GM21723 (cell line): ENCODE measurements around the gene SLC25A38.
A peak's percentile ranks its signal among the peaks of the same experiment; 100 is the strongest.

ENCODE experiments used
- ATAC-seq: cut with Tn5 transposase; IDR thresholded peaks from one replicate; pipeline ENCODE4 v1.9.1; 2021; ENCODE audit warnings: mild to moderate bottlenecking, moderate library complexity; ENCODE audit not compliant: unreplicated experiment

The SLC25A38 gene

DNA sequence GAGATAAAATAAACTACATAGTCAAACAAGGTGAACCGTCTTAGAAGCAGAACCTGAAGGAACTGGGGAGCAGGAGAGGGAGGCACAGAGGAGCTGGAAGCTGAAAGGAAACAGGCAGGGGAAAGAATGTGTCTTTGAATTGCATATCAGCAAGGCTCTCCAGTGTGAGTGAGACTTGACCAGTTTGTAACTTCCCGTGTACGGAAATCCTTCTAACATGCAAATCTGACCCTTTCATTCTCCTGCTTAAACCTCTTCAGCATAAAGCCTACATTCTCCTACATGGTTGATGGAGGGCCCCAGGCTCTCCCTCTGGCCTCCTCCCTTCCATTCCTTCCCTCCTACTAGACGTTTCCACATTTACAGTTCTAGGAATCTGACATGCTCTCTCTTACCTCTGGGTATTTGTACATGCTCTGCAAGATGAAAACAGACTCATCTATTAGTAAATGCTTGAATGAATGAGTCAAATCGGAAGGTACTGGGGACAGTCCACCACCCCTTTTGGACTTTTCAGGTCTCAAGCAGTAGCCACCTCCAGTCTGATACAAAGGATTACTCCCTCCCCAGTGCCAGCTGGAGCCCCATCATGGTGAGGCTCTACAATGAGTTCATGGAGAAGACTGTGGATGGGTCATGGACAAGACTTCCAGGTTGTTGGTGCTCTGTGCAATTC, 6.1 kb upstream of the SLC25A38 start:
- no peak for ATAC-seq

DNA sequence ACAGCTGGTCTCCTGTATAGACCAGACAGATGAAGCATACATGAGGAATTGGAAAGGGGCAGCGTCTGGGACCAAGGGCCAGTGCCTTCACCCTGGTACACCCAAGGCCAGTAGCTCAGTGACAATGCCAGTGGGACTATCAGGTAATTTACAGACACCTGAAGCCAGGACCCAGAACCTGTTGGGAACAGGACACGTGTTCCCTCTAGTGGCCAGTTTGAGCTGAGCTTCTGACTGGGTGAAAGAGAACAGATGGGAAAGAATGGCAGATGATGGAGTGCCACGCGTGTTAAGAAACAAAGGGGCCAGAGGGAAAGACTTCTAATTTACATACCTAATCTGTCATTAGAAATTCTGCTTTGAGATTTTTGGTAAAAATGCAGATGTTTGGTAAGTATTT, 5.1 kb upstream of the SLC25A38 start:
- peak; percentile 76 for ATAC-seq

DNA sequence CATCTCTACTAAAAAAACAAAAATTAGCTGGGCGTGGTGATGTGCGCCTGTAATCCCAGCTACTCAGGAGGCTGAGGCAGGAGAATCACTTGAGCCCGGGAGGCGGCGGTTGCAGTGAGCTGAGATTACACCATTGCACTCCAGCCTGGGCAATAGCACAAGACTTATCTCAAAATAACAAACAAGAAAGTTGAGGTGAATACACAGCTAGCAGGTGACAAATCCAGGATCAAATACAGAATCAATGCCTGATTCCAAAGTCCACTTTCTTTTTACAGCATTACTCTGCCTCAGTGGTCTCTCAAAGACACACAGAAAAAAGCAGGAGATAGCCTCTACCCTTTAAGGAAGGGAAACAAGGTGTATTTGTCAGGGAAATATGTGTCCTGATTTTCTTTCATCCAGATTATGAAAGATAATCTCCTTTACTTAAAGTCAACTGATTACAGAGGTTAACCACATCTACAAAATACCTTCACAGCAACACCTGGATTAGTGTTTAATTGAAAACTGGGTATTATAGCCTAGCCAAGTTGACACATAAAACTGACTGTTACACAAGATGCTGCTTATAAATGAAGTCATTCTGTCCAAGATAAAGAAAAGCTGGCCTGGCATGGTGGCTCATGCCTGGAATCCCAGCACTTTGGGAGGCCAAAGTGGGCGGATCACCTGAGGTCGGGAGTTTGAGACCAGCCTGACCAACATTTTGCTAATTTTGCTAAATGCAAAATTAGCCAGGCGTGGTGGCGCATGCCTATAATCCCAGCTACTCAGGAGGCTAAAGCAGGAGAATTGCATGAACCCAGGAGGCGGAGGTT, 4.0 kb upstream of the SLC25A38 start:
- ATAC-seq = no peak

DNA sequence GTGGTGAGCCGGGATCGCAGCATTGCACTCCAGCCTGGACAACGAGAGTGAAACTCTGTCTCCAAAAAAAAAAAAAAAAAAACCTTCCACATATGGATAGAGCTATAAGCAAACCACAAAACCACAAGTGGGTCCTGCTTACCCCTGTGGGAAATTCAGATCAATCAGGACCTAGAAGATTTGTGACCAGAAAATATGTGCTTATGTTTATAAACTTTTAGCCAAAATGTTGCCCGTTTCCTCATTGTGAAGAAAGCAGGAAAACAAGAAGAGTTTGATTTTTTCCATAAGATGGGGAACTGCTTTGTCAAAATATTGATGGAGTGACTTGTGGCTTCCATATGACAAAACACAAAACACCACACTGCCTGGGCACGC, 3.4 kb upstream of the SLC25A38 start:
- ATAC-seq = no peak

DNA sequence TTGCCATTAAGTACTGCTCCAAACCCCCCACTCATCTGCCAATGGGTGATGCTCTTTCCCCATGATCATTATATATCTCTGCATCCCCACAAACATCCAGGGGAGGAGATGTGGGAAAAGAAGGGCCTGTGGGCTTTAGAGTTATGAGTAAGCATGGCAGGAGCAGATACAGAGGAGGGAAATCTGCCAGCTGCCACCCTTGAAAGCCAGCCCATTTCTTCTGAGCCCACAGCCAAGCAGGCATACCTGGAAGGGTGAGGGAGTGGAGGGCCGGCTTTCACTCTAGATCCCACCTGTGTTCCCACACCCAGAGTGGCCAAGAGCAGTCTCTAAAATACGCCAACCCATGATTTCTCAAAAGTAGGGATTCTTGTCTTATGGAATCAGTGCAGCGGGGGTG, 1.7 kb upstream of the SLC25A38 start:
- ATAC-seq = no peak

DNA sequence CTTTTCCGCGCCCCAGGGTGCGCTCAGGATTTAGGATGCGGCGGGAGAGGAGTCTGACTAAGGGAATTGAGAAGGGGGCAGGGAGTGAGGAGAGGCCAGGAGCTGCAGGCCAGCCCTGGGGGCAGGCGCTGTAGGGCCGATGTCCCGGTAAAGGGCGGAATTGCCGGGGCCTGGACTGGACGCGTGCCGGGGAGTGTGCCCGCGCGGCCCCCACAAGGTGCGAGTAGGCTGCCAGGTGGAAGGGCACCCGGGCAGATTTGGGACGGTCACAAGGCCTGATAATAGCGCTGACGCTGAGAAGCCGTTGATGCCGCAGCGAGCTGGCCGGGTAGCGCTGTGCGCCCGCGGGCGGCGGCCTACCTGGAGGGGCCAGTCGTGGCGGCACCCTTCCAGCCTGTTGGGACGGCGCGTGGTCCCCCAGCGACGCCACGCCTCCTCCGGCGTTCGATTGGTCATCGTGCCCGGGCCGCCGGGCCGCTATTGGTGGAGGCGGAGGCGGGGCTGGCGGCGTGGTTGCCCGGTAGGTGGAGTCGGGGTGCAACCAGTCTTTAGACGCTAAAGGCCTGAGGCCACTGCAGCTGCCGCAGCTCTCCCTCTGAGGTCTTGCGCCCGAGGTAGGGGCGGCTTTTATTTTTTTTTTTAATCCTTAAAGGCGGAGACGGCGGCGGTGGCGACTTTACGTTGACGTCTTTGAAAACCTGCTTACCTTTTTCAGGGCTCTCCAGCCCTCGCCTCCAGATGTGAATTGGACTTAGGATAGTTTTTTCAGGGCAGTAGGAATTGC, 903 bp downstream of the SLC25A38 start:
- peak; percentile 81 for ATAC-seq

DNA sequence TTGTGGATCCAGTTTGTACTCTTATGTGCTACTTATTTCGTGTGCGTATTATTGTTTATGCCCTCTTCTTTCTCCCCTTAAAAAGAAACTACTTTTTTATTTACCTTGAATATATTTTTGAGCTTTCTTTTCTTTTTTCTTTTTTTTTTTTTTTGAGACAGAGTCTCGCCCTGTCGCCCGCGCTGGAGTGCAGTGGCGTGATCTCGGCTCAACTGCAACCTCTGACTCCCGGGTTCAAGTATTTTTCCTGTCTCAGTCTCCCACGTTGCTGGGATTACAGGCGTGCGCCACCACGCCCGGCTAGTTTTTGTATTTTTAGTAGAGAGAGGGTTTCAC, 1.5 kb downstream of the SLC25A38 start:
- no peak for ATAC-seq

DNA sequence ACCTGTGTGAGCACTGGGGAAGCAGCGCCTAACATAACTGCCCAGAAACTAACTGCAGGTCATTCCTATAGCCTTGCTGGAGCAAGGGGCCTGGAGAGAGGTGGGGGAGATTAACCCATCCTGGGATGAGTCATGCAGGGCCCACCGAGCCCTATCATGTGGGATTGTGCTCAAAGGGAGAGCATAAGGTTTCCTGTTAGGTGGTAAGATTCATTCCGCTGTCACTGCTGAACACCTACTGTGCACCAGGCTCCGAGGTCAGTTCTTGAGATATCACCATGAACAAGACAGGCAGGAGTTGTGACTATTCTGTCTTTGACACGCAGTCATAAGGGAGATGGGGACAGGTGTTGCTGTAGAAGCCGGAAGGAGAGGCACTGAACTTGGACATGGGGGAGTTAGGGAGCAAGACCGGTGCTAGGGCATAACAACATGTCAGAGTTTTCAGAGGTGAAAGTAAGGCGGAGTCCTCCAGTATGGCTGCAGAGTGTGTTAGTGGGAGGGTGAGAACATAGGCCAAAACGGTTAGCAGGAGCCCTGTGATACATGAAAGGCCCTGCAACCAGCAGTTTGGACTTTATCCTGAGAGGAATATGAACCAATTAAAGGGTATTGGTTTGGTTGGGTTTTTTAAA, 2.4 kb downstream of the SLC25A38 start:
- ATAC-seq = no peak

DNA sequence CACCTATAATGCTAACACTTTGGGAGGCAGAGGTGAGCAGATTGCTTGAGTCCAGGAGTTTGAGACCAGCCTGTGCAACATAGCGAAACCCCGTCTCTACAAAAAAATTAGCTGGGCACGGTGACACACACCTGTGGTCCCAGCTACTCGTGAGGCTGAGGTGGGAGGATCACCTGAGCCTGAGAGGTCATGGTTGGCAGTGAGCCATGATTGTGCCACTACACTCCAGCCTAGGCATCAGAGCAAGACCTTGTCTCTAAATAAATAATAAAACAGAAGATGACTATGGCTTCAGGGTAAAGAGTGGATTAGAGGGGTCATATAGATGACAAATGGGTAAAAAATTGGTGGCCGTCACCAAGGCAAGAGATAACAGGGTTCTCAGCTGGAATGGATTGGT, 3.1 kb downstream of the SLC25A38 start:
- ATAC-seq = no peak

DNA sequence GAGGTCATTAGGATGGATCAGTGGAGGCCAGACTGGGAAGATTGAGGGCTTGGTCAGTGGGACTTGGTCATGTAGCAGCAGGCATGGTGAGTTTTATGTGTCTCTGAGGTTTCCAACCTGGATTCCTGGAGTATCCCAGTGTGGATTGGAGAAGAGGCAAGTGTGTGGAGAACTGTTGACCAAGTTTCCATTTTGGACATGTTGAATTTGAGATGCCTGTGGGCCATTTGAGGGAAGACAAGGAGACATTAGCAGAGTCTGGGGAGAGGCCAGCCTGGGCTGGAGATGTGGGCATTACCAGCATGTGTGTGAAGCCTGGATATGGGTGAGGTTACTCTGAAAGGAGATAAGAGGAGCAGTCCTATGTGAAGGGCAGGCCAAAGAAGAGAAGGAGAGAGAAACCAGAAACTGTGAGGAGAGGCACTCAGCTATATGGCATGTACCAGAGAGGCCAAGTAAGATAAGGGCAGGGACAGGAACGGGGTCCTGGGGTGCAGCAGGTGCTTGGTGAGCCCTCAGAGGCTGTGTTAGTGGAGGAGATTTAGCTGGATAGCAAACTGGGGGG, 4.3 kb downstream of the SLC25A38 start:
- ATAC-seq = no peak

DNA sequence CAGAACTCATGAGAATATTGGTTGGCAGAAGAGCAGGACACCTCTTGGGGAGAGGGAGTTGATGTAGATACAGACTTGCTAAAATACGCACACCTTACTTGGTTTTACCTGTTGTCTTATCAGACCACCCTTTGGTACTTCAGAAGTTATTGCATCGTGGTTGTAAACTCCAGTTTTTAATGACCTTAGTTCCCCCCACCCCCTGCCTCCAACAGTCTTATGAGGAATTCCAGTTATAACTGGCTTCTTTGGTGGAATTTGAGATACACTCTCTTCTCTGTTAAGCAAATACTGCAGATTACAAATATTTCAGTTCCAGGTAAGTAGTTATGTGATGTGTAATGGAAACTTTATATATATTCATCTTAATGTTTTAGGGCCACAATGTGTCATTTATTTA, 5.0 kb downstream of the SLC25A38 start:
- ATAC-seq = no peak

DNA sequence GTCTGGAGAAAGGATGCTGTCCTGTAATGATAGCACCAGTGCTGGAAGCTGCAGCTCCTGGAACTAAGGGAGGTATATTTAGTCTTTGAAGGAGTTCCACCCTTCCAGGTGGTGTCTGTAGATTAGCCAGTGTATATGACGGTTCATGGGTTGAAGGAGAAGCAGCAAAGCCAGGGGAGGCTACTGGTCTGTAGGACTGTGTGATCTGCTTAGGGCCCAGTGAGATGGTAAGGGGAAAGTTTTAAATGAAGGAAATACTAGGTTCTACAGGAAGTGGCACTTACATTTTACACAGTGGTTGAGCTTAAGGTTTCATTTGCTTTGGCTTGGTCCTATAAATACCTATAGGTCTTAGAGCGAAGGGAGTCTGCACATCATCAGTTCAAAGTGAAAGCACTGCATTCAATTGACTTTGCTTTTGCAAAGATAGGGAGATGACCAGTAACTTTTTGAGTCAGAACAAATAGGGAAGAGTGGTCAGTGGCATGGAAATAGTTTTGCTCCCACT, 5.6 kb downstream of the SLC25A38 start:
- ATAC-seq = peak; percentile 75

DNA sequence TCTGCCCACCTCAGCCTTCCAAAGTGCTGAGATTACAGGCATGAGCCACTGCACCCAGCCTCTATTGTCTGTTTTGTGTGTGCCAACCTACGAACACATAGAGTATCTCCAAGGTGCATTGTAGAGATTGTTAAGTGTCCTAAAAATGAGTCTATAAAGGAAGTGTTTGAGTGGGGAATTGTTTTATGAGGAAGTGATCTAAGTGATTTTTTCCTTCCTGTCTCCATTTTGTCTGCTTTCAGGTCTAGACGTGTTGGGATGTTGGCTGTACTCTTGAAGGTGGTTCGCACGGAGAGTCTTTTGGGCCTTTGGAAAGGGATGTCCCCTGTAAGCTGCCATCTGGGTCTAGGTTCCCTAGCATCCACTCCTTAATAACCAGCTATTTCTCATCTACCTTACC, 7.0 kb downstream of the SLC25A38 start:
- no peak for ATAC-seq

DNA sequence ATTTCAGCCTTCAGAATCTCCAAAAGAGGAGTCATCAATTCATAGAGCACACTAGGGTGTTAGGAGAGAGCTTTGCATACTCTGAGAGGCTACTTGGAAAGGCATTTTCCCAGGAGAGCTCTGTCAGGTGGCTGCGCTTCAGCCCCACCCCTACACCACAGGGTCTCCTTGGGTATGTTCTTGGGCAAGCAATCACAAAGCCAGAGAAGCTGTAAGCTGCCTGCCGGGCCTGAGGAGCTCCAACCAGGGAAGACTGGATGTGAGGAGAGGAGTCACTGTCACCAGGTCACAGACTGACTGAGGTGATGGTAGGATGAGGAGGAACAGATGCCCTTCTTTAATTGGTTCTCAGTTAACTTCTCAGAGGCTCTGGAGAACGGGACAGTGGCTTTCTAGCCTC, 13.5 kb downstream of the SLC25A38 start:
- no peak for ATAC-seq

DNA sequence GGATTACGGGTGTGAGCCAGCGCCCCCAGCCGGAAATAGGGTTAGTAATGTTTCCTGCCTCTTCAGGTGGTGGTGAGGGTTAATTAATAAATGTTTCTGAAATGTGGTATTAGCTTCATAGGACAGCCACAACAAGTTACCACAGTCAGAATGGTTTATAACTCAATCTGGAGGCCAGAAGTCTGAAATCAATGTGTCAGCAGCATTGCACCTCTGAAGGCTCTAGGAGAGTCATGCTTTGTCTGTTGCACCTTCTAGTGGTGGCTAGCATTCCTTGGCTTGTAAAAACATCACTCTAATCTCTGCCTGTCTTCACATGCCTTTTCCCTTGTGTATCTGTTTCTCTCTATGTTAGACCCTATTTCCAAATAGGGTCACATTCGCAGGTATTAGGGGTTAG, 15.5 kb downstream of the SLC25A38 start:
- ATAC-seq = no peak

DNA sequence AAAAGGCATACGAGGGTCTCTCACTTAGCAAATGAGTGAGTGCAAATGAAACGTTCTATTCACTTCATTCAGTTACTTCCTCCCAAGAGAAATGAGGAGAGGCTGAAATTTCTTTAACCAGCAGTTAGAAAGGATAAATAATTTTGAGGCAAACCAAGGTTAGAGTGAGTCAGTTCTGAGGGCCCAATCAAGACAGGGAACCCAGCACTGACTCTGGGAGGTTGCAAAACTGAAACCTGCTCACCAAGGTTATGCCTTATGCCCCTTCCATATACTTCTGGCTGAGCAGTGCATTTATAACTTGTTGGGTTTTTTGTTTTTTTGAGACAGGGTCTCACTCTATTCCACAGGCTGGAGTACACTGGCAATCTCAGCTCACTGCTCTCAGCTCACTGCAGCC, 18.8 kb downstream of the SLC25A38 start:
- ATAC-seq = no peak

DNA sequence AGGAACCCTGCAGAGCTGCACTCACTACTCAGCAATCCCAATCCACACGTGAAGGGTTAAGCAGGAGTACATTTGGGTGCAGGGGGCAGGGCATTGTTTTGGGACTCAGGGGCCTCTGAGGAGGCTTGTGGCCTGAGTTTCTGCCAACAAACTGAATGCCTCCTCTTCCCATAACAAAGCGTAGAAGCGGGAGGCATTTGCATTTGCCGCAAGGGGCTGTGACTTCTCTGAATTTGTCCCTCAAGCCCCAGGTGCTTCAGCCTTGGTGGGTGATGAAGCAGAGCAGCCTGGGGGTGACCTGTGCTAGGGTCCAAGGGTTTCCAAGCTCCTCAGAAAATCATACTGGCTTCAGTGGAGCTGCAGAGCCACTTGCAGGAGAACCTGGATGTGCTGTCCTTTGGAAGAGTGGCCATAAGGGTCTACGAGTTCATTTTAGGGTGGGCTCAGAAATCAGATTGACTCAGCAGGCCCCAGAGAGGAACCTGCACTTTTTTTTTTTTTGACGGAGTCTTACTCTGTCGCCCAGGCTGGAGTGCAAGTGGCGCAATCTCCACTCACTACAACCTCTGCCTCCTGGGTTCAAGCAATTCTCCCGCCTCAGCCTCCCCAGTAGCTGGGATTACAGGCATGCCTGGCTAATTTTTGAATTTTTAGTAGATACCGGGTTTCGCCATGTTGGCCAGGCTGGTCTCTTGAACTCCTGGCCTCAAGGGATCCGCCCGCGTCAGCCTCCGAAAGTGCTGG, 21.9 kb downstream of the SLC25A38 start:
- no peak for ATAC-seq

DNA sequence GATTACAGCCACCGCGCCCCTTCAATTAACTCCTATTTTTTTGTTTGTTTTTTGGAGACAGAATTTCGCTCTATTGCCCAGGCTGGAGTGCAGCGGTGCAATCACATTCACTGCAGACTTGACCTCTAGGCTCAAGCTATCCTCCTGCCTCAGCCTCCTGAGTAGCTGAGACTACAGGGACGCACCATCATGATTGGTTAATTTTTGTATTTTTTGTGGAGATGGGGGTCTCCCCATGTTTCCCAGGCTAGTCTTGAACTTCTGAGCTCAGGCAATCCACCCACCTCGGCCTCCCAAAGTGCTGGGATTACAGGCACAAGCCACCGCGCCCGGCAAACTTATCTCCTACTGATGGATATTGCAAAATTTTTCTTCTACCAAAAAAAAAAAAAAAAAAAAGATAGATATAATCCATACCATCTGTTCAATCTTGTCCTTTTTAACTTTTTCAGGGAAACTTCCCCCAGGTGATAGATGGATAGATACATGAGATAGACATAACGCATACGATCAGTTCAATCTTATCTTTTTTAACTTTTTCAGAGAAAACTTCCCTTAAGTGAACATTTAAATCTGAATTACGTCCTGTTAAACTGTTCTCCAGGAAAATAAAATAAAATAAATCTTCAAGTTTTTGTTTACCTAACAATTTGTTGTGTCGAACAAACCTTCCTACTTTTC, 22.7 kb downstream of the SLC25A38 start:
- ATAC-seq = no peak

DNA sequence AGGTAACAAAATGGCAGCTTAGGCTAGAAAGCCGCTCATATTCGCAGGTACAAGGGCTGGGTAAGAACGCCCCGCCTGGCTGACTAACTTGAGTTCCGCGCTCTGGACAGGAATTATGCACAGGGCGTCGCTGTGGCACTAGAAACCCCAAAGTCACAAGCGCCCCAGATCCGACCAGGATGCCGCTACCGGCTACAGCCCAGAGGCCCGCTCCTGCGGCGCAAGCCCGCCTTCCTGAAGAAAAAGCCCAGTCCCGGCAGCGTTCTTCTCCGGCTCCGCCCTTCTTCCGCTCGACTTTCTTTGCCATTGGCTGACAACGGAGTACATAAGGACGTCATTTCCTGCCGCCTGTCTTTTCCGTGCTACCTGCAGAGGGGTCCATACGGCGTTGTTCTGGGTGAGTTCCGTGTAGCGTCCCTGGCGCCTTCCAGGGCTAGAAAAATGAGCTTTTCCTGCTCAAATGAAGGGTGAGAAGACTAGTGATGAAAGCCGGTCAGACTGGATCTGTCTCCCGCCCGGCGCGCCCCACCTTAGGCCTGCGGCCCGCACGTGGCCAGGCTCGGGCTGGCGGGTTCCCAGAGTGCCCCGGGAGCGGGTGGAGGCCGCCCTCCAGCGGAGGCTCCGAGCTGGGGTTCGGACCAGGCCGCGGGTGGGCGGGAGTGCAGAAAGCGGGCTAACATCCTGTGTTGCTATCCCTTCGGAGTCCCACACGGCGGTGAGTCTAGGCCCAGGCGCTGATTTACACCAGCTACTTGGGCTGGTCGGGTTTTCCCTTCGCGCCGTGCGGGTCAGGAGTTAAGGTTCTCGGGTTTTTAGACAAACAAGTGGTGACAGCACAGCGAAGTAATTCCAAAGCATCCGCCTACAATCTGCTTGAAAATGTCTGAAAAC, 23.4 kb downstream of the SLC25A38 start, which contains the start of gene RPSA:
Gene RPSA, plus strand, starts transcription at position 353 of the 891 bp plus-strand sequence. CDS start 934 bp downstream, outside the sequence.
- peak; percentile 92 for ATAC-seq
